CD4-positive, alpha-beta T cell treated with Interleukin-17A for 4 hours (primary cell): ENCODE results near the gene ABO.
"Not testable (repeated sequence)": the region's sequence is repeated elsewhere in the genome, so short reads cannot be mapped to it uniquely, and the experiment has no call there.

Experiments
- DNase-seq: peaks from one replicate; pipeline ENCODE4 v3.0.0-alpha.2; 2020; ENCODE audit warnings: mixed read lengths

The ABO gene

DNA sequence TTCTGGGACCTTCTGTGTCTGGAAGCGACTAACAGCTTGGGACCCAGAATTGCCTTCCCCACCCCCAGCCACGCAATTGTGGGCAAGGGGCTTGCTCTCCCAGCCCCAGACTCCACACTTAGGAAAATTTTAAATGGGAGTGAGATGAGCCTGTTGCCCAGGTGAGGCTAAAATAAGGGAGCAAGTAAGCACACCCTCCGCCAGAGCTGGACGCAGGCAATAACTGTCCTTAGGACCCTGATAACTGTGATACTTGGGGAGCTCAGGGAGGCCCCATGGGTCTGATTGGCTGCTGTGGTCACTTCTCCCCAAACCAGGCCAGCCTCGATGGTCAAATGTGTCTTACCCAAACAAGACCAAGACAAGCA, 13.3 kb downstream of the ABO start:
- no peak for DNase-seq

DNA sequence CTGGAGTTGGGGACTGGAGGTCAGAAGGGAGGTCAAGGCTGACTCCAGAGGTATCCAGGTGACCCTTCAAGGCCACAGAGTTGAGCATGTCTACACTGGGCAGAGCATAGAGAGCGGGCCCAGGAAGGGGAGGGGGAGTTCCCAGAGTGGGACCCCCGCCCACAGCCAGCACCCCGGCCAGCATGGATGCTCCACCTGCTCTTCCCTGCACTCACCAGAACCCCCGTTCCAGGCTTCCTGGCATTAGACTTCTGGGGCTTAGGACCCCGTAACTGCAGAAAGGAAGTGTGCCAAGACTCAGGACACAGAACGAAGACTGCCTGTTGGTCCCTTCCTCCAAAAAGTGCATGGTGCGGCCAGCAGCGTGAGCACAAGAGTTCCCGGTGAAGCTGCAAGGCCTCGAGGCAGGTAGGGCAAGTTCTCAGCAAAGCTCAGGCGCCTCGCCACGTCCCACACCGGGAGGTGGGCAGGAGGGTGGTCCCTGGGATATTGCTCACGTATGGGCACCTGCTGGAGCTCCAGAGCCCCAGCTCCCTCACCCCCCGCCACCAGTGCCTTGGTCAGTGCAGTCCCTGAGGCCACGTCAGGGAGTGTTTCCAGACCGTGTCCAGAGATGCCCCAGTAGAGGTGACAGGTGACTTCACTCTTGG, 13.8 kb downstream of the ABO start:
- DNase-seq = no peak

DNA sequence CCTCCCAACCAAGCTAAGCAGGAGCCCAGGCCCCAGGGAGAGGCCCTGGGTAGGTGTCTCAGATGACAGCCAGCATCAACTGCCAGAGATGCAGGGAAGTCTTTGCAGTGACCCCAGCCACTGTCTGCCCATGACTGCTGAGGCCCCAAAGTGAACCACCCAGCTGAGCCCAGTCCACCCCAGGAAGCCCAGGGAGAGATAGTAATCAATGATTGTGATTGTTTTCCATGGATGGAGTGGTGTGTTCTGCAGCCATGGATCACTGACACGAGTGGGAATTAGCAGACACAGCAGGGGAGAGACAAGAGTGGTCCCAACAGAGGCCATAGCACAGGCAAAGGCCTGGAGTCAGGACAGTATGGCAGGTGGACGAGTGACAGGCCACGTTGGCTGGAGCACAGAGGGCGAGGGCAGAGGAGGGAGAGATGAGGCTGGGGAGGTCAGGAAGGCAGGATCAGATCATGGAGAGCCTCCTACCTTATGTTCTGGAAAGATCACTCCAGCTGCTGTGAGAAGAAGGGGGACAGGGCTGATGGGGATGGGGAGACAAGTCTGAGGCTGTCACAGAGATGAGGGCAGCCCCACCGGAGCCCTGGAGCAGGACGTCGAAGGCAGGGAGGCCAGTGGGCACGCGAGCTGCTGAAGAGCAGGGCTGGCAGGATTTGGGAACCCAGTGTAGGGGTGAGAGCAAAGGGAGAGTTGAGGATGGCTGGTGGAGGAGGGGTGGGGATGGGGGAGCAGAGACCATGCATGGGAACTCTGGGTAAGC, 14.5 kb downstream of the ABO start:
- DNase-seq = no peak

DNA sequence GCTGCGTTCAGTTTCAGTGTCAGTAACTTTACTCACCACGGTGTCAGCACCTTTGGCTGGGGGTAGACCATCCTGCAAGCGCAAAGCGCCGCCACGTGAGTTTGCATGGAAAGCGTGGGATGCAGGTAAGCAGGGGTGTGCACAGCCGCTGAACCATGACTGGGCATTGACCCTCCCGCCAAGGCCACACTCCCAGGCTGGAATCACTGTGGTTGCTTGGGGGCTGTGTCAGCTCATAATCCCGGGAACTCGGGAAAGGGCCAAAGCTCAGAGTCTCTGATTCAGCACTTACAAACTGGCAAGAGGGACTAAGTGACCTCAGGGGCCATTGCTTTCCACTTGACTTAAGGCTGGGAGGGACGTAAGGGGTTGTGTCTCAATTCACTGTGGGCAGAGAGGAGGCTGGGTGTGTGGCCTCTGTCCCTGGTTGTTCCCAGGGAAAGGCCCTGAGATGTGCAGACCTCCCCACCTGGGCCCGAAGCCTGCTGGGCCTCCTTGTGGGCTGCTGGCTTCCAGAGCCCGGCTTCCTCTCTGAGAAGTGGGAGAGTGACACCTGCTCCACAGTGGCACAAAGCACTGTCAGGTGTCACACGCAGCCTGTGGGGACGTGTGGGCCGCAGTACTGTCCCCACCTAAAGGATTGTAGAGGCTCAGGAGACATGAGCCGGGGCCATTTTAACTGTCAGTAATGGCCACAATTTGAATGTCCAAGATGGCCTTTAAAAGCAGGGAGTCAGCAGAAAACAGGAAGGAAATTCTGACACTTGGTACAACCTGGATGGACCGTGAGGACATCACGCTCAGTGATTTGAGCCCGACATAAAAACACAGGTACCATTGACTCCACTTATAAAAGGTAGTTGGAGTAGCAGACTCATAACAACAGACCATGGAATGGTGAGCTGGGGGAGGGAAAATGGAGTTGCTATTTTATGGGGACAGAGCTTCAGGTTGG, 16.7 kb downstream of the ABO start:
- DNase-seq = no peak

DNA sequence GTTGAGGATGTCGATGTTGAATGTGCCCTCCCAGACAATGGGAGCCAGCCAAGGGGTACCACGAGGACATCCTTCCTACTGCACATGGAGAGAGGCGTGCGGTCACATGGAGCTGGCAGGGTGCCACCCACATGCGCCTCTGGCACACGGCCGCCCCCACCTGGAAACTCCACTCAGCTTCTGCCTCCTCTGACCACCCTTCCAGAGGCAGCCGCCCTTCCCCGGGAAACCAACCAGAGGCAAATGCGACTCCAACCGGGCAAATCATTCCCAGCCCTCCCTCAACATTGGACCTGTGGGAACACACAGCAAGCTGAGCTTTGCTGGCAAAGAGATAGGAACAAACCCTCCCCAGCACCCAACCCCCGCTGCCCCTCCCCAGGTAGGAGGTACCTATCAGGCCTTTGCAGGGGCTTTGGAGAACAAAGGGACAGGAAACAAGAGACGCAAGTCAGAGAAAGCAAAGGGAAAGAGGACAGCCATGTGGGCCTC, 17.5 kb downstream of the ABO start:
- DNase-seq = no peak

DNA sequence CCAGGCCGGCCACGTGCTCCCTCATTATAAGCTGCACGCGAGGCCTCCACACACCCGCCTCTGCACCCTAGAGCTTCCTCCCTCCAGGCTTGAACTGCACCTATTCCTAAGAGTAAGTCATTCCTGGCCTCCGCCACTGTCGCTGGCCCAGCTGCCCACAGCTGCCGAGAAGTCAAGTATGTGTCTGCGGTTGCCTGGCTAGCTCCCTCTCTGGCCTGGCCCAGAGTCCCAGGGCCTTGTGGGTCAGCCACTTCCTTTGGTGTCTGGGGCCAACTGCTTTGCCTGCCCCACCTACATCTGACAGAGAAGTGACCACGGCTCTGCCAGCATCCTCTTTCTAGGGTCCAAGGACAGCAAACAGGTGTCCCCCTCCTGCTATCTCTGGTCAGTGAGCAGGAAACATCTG, 18.3 kb downstream of the ABO start:
- DNase-seq = no peak

DNA sequence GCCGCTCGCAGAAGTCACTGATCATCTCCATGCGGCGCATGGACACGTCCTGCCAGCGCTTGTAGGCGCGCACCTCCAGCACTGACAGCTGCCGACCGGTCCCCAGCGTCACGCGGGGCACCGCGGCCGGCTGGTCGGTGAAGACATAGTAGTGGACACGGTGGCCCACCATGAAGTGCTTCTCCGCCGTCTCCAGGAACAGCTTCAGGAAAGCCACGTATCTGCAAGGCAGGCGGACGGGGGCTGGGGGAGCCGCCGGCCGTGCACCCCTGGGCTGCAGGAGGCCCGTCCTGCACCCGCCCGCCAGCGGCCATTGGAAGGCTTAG, 18.9 kb downstream of the ABO start:
- no peak for DNase-seq

DNA sequence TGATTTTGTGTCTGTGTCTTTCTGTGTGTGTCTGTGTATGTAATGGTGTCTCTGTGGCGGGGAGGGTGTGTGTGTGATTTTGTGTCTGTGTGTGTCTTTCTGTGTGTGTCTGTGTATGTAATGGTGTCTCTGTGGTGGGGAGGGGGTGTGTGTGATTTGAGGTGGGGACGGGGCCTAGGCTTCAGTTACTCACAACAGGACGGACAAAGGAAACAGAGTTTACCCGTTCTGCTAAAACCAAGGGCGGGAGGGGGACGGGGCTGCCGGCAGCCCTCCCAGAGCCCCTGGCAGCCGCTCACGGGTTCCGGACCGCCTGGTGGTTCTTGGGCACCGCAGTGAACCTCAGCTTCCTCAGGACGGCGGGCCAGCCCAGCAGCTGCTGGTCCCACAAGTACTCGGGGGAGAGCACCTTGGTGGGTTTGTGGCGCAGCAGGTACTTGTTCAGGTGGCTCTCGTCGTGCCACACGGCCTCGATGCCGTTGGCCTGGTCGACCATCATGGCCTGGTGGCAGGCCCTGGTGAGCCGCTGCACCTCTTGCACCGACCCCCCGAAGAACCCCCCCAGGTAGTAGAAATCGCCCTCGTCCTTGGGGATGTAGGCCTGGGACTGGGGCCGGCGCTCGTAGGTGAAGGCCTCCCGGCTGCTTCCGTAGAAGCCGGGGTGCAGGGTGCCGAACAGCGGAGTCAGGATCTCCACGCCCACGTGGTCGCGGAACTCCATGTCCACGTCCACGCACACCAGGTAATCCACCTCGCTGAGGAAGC, 19.4 kb downstream of the ABO start:
- no peak for DNase-seq

DNA sequence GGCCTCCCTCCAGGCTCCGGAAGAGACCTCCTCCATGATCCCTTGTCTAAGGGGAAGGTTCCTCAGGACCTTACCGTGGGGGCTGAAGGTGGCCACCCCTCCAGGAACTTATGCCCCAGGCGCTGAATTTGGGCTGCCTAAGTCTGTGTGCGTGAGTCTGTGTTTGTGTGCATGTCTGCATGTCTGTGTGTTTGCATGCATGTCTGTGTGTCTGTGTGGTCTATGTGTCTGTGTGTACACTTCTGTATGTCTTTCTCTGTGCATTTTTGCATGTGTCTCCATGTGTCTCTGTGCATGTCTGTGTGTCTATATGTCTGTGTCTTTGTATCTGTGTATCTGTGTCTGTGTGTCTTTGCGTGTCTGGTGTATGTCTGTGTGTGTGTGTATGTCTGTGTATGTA, 20.5 kb downstream of the ABO start:
- DNase-seq = no peak

DNA sequence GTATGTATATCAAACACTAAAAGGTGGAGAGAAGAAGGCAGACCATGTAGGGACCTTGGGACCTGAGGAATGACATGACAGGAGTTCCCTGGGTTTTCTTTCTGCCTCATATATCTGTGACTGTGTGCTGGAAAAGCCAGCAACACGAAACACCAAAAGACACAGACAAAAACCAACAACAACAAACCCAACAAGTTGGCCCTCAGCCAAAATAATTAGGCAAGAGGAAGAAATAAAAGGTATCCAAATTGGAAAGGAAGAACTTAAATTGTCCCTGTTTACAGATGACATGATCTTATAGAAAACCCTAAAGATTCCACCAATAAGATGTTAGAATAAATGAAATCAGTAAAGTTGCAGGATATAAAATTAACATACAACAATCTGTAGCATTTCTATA, 21.7 kb downstream of the ABO start:
- DNase-seq = no peak

DNA sequence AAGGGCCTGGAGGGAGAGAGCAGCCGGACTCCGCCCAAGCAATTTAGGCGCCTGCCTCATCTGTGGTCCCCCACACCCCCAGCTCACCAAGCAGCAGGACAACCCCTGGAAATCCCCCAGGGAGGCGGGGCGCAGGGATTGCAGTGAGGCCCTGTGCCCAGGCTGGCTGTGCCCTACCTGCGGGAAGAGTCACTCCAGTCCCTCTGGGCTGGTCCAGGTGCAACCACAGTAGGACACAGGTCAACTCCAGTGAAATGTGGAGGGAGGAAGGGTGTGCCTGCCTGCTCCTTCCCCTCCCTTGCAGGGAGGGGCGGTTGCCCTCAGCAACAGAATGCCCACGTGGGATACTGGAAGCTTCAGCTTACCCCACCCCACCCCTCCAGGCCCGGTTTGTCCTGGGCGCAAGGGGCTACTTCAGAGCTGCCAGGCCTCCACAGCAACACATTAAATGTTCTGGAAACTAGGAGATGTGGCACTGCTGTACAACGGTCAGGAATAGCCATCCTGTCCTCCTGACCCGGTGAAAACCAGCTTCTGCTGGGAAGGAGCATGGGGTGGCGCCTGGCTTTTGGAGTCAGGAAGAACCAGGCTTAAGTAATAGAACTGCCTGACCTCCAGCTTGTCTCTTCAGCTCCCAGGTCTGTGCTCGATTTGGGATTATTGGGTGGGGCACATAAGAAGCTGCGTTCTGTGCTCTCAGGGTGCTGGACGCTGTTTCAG, 22.5 kb downstream of the ABO start:
- no peak for DNase-seq

DNA sequence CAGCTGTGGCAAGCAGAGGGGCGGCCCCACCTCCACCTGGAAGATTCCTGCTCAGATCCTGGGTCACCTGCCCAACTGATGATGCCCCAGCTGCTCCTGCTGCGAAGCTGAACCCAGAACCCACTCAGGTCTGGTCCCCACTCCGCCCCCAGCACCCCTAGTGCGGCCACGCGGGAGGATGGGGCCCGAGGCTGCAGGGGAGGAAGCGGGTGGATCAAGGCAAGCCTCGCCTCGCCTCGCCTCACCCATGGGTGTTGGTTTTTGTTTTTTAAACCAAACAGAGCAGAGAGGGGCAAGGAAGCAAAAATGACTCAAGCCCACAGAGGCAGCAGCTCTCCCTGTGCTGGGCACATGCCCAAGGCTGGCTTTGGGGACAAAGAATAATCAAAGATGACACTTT, 23.2 kb downstream of the ABO start:
- no peak for DNase-seq

DNA sequence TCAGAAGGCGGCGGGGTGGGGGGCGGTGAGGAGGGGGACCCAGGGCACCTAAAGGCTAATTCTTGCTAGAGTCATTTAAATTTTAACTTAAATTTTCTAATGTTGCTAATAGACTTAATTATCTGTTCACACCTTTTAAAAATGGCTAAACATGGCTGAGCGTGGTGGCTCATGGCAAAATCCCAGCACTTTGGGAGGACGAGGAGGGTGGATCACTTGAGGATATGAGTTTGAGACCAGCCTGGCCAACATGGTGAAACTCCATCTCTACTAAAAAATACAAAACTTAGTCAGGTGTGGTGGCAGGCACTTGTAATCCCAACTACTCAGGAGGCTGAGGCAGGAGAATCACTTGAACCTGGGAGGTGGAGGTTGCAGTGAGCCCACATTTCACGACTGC, 23.8 kb downstream of the ABO start:
- not testable (repeated sequence) for DNase-seq

DNA sequence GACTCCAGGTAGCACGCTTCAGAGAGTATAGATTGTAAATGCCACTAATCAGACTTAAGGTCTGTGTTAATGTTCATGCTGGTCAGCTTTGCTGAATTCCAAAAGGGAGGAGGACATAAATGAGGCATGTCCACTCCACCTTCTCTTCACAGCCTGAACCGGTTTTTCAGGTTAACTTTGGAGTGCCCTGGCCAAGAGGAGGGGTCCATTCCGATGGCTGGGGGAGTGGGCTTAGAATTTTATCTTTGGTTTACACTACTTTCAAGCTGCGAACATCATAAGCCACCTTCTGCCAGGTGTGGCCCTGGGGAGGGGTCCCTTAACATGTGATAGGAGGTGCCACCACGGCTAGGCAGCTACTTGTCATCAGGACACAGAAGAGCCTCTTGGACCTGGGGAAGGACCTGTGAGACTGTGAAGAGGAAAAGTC, 24.2 kb downstream of the ABO start:
- no peak for DNase-seq

DNA sequence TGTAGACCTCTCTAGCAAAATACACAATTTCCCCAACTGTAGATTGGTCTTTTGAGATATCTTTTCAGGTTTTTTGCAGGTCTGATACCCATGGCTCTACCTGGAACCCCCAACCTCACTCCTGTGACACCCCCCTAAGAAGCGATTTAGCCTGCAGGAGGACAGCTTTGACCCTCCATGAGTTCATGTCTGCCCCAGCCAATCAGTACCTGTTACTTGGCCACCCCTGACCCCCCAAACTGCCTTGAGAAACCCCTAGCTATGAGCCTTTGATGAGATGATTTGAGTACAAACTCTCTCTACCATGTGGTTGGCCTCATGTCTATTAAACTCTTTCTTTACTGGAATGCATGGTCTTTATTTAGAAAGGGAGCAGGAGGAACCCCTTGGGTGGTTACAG, 25.7 kb downstream of the ABO start:
- no peak for DNase-seq

DNA sequence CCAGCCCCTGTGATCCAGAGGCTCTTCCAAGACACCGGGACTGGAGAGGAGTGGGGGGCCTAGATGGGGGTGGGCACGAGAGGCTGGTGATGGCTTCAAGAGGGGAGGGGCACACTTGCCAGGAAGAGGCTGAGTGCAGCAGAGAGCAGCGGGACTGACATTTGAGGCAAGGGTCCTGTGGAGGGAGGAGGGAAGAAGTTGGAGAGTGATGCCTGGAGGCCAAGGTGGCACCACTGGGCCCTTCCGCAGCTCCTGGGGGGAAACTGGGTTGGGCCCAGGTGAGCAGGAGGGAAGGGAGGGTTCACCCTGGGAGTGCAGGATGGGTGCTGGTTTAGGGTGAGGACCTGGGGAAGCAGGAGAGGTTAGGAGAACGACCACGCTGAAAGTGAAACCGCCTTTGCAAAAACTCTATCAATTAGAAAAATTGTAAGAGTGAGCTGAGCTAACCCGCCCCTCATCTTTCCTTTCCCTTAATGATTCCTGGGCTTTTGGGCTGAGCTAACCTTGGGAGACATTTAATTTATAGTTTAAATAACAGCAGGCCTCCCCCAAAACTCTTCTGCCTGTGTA, 26.2 kb downstream of the ABO start:
- no peak for DNase-seq

DNA sequence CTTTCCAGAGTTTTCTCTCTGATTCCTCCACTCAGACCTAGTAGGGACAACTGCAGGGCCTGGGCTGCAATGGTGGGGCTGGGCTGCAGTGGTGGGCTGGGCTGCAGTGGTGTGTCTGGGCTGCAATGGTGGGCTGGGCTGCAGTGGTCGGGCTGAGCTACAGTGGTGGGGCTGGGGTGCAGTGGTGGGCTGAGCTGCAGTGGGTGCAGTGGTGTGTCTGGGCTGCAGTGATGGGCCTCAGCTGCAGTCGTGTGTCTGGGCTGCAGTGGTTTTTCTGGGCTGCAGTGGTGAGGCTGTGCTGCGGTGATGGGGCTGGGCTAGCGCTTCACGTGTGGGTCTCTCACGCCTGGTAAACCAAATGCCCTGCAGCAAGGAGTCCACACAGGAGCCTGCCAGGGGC, 27.4 kb downstream of the ABO start:
- DNase-seq = no peak

DNA sequence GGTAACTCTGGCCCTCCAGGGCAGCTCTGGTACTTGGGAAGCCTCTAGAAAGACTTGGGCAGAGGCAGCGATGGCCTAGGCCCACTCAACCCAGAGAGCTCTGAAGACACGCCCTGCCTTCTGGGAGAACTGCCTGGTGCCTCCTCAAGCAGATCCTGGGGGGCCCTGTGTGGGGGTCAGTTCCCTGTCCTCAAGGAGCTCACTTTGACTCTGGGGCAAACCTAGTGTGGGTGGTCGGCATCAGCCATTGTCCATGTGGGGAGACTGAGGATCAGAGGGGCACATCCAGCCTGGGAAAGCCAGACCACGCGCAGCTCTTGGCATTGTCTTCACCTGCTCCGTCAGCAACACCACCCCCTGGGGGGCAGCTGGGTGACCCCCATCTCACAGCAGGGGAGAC, 28.0 kb downstream of the ABO start:
- no peak for DNase-seq

DNA sequence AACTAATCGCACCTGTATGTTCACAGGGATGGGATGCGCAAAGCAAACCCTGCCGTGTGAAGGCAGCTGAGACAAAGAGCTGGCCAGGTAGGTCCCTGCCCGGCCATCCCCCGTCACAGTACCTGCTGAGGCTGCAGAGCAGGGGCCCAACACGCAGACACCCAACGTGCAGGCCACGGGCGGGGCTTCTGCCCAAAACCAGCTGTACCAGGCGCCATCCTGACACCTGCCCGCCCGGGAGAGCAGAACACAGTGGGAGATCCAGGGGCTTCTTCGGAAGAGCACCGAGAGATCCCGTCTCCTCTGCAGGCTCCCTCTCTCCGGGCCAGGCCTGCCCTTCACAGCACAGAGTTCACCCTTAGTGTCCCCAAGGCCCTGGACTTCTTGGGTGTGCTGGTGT, 28.4 kb downstream of the ABO start:
- no peak for DNase-seq

DNA sequence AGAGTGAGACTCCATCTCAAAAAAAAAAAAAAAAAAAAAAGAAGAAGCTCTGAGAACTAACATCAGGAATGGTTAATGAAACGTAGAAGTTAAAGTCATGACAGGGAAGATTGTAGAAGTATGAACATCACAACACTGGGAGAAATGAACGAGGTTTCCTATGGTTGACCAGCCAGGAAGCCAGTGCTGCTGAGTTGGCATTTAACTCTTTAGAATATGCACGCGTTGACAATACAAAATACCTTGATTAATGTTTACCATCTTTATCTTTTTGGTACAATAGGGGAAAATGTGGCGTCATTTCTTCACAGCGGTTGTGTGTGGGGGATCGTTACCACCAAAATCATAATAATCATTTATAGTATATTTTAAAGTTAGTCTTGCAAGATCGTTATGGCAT, 32.0 kb downstream of the ABO start:
- DNase-seq = no peak

DNA sequence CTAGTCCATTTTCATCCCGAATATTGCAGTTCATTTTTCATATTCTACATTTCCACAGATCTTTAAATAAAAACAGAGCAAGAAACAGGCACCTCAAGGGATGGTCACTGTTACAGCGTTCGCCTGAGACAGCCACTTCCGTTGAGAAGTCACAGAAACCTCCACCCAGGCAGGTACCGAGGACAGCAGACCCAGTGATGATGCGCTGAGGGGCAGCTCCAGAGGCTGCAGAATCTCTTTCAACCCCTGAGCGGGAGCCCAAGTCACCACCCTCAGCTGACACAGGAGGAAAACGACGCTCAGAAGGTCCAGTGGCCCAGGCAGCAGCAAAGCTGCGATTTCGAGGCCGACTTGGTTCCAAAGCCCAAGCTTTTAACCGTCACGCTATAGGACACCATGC, 32.8 kb downstream of the ABO start:
- no peak for DNase-seq

DNA sequence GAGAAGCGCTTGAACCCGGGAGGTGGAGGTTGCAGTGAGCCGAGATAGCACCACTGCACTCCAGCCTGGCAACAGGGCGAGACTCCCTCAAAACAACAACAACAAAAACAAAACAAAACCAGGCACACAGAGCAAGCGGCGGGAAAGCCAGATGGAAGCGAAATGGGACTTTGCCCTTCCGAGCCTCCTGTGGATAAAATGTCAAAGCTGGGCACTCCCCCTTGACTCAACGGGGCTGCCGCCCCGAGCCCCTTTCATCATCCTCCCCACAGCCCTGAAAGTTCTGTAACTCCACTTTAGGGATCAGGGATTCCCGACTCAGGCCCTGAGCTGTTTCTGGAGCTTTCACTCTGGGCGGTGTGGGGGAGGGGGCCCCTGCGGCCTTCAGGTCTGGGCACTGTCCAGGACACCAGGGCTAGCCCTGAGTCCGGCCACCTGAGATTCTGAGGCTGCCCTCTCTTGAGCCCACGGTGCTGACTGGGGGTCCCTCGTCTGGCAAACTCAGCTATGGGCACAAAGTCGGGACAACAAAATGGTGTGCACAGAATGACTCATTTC, 35.4 kb downstream of the ABO start:
- no peak for DNase-seq
